GM19468 (cell line): Measurements from ENCODE around the gene NALF2.
A peak's percentile ranks its signal among the peaks of the same experiment; 100 is the strongest.

Experiments used
- ATAC-seq: cut with Tn5 transposase; IDR thresholded peaks from one replicate; pipeline ENCODE4 v1.9.1; 2021; ENCODE audit warnings: mild to moderate bottlenecking, moderate library complexity, moderate number of reproducible peaks; ENCODE audit not compliant: unreplicated experiment; ENCODE audit errors: extremely low read depth

The NALF2 gene

GRCh38 chrX:69523314-69523713 is 19.2 kb downstream of the NALF2 start:
- no peak for ATAC-seq

- ATAC-seq, result no peak
Observed at GRCh38 chrX:69524781-69525363, 20.7 kb downstream of the NALF2 start.

- ATAC-seq, result no peak
Observed at GRCh38 chrX:69530306-69530705, 26.2 kb downstream of the NALF2 start.

- no peak for ATAC-seq
Observed at GRCh38 chrX:69531031-69531755, 27.1 kb downstream of the NALF2 start.

GRCh38 chrX:69535661-69536060 is 31.5 kb downstream of the NALF2 start:
- ATAC-seq, result no peak

- ATAC-seq, result peak; percentile 40
Observed at GRCh38 chrX:69538321-69538876, 34.3 kb downstream of the NALF2 start.

- peak; percentile 34 for ATAC-seq
Observed at GRCh38 chrX:69539437-69539836, 35.3 kb downstream of the NALF2 start.

- no peak for ATAC-seq
Observed at GRCh38 chrX:69541956-69542355, 37.8 kb downstream of the NALF2 start.

GRCh38 chrX:69543572-69543971 is 39.4 kb downstream of the NALF2 start:
- ATAC-seq, result no peak

- ATAC-seq, result no peak
Observed at GRCh38 chrX:69546417-69546816, 42.3 kb downstream of the NALF2 start.

- ATAC-seq, result no peak
Observed at GRCh38 chrX:69546978-69547377, 42.9 kb downstream of the NALF2 start.

- ATAC-seq, result no peak
Observed at GRCh38 chrX:69551421-69552009, 47.4 kb downstream of the NALF2 start.

- no peak for ATAC-seq
Observed at GRCh38 chrX:69552512-69552911, 48.4 kb downstream of the NALF2 start.
